HG03354 (cell line): Measurements from ENCODE around the gene PSPN.

Experiments
- ATAC-seq: cut with Tn5 transposase; IDR thresholded peaks from one replicate; pipeline ENCODE4 v1.9.1; 2021; ENCODE audit warnings: mild to moderate bottlenecking; ENCODE audit not compliant: unreplicated experiment, poor library complexity, severe bottlenecking

PSPN gene

GRCh38 chr19:6375411-6376010 is at the start of gene PSPN:
Gene PSPN, minus strand, starts transcription at chr19:6375933. Its CDS starts 84 bp downstream, at chr19:6375849.
- ATAC-seq = no peak

GRCh38 chr19:6424939-6425731 is 49.4 kb upstream of the PSPN start:
- ATAC-seq = peak; percentile 88

GRCh38 chr19:6424195-6424938 is 48.6 kb upstream of the PSPN start, which contains the start of gene KHSRP:
Gene KHSRP, minus strand, starts transcription at chr19:6424811. Its CDS starts 110 bp downstream, at chr19:6424701.
- no peak for ATAC-seq

- ATAC-seq = no peak
Observed at GRCh38 chr19:6423499-6424194, 47.9 kb upstream of the PSPN start.

GRCh38 chr19:6421075-6422014 is 45.6 kb upstream of the PSPN start:
- no peak for ATAC-seq

GRCh38 chr19:6418562-6418932 is 42.8 kb upstream of the PSPN start:
- ATAC-seq = no peak

GRCh38 chr19:6417713-6418561 is 42.2 kb upstream of the PSPN start:
- ATAC-seq = no peak

- ATAC-seq = no peak
Observed at GRCh38 chr19:6416658-6417405, 41.1 kb upstream of the PSPN start.

- no peak for ATAC-seq
Observed at GRCh38 chr19:6415591-6416190, 40.0 kb upstream of the PSPN start.

GRCh38 chr19:6414793-6415590 is 39.3 kb upstream of the PSPN start:
- no peak for ATAC-seq

- no peak for ATAC-seq
Observed at GRCh38 chr19:6413721-6414643, 38.2 kb upstream of the PSPN start.

- no peak for ATAC-seq
Observed at GRCh38 chr19:6413291-6413690, 37.6 kb upstream of the PSPN start.

- ATAC-seq = no peak
Observed at GRCh38 chr19:6412447-6413091, 36.8 kb upstream of the PSPN start.

GRCh38 chr19:6412061-6412446 is 36.3 kb upstream of the PSPN start:
- no peak for ATAC-seq

GRCh38 chr19:6409346-6409745 is 33.6 kb upstream of the PSPN start:
- no peak for ATAC-seq
